Measurements from ENCODE around the gene SDC1.

SDC1 gene

GRCh38 chr2:20170704-20171250 lies 54.2 kb downstream of the SDC1 start:
- no peak for DNase-seq (ENCODE audit: low read depth in 2 of 2)

- DNase-seq (ENCODE audit: low read depth in 2 of 2), result no peak
These were observed 54.9 kb downstream of the SDC1 start for GRCh38 chr2:20169796-20170703.

GRCh38 chr2:20168727-20169696 lies 55.9 kb downstream of the SDC1 start:
- DNase-seq (ENCODE audit: low read depth in 2 of 2), result no peak

GRCh38 chr2:20168048-20168726 lies 56.7 kb downstream of the SDC1 start:
- DNase-seq (ENCODE audit: low read depth in 2 of 2), result no peak

GRCh38 chr2:20167356-20167755 lies 57.6 kb downstream of the SDC1 start:
- no peak for DNase-seq (ENCODE audit: low read depth in 2 of 2)

GRCh38 chr2:20165677-20166509 lies 59.0 kb downstream of the SDC1 start:
- no peak for DNase-seq (ENCODE audit: low read depth in 2 of 2)

- DNase-seq (ENCODE audit: low read depth in 2 of 2), result no peak
These were observed 60.0 kb downstream of the SDC1 start for GRCh38 chr2:20164734-20165478.

- no peak for DNase-seq (ENCODE audit: low read depth in 2 of 2)
These were observed 60.7 kb downstream of the SDC1 start for GRCh38 chr2:20164061-20164733.

GRCh38 chr2:20159411-20160070 lies 65.4 kb downstream of the SDC1 start:
- DNase-seq (ENCODE audit: low read depth in 2 of 2), result no peak

GRCh38 chr2:20157193-20157891 lies 67.6 kb downstream of the SDC1 start:
- no peak for DNase-seq (ENCODE audit: low read depth in 2 of 2)

- DNase-seq (ENCODE audit: low read depth in 2 of 2), result no peak
These were observed 68.1 kb downstream of the SDC1 start for GRCh38 chr2:20156836-20157192.

- no peak for DNase-seq (ENCODE audit: low read depth in 2 of 2)
These were observed 68.7 kb downstream of the SDC1 start for GRCh38 chr2:20156076-20156759.

- DNase-seq (ENCODE audit: low read depth in 2 of 2), result no peak
These were observed 71.6 kb downstream of the SDC1 start for GRCh38 chr2:20153131-20153851.

- DNase-seq (ENCODE audit: low read depth in 2 of 2), result no peak
These were observed 73.9 kb downstream of the SDC1 start for GRCh38 chr2:20150806-20151571.

All from activated CD4-positive, alpha-beta T cell treated with anti-CD3 and anti-CD28 coated beads for 24 hours (primary cell).